Measurements from ENCODE around the gene PAX5. TPM values are rescaled to one million over a fixed set of nuclear protein-coding genes. Genes with fewer than 3 reads are reported as not detected.

PAX5 gene
- total RNA-seq, 1 experiment from 2014 or later, result not detected

DNA sequence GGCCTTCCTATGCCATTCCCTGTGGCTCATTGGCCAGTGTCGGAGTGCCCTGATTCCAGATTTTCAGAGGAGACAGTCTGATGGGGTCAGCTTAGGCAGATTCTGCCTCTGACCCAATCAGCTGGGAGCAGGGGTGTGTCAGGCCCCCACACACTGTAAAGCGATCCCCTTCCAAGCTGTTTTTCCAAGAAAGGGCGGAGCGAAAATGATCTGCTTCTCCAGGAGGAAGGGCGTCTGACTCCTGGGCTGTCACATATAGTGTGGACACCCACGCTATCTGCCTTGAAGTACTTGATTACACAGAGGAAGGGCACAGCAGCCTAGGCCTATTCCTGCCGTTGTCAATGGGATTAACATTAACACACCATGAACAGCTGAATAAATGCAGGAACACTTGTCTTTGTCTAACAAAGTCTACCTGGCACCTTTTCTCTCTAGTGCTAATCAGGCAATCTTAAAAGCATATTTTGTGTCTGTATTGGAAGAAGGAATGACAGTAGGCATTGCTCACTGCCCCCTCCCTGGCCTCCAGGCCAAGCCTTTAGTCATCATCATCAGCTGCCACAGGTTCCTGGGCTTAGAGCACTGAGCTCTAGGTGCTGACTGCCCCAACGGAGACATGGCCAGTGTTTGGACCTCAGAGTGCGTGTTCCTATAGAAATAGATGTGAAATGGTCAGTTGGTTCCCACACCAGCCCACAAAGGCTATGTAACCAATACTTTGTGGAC, 242.7 kb downstream of the PAX5 start:
- H3K4me3 ChIP-seq, result no peak overlapping the region
- no peaks in the 10 kb centered on the region for H3K27me3 ChIP-seq (ENCODE audit: insufficient read depth, low read depth)
- no peaks in the 10 kb centered on the region for H4K20me1 ChIP-seq (ENCODE audit: insufficient read depth)
- CTCF ChIA-PET, result no interaction called here
- no peaks in the 10 kb centered on the region for H3K4me1 ChIP-seq (replicated peaks; ENCODE audit: insufficient read depth)
- no peaks in the 10 kb centered on the region; the same call in 1 of the 2 replicates for H3K9me3 ChIP-seq (ENCODE audit: insufficient read depth, low read depth)
- POLR2A ChIA-PET (ENCODE audit: unreplicated experiment), result interaction anchor here (0.6 kb wide), 1 partner anchor 602 kb away, joined by 5 read pairs; no protein-coding TSS in a partner anchor
- no peaks in the 10 kb centered on the region for H3K79me2 ChIP-seq (ENCODE audit: low read depth)
- DNase-seq, result no peak
- H3K27ac ChIP-seq, result no peak overlapping the region
- H3F3A ChIP-seq (ENCODE audit: insufficient read depth, low read depth), result no peaks in the 10 kb centered on the region
- H2AFZ ChIP-seq, result no peak overlapping the region
- no TSS peak for BruUV-seq (replicated peaks)
- no peaks in the 10 kb centered on the region for H3K36me3 ChIP-seq (ENCODE audit: low read depth)
- intact Hi-C loops (cut with micrococcal nuclease; ENCODE audit: unreplicated experiment), result no loop called here
- TF ChIP-seq, protein P1, sequence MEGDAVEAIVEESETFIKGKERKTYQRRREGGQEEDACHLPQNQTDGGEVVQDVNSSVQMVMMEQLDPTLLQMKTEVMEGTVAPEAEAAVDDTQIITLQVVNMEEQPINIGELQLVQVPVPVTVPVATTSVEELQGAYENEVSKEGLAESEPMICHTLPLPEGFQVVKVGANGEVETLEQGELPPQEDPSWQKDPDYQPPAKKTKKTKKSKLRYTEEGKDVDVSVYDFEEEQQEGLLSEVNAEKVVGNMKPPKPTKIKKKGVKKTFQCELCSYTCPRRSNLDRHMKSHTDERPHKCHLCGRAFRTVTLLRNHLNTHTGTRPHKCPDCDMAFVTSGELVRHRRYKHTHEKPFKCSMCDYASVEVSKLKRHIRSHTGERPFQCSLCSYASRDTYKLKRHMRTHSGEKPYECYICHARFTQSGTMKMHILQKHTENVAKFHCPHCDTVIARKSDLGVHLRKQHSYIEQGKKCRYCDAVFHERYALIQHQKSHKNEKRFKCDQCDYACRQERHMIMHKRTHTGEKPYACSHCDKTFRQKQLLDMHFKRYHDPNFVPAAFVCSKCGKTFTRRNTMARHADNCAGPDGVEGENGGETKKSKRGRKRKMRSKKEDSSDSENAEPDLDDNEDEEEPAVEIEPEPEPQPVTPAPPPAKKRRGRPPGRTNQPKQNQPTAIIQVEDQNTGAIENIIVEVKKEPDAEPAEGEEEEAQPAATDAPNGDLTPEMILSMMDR (conservative IDR thresholded peaks at IDR 0.05), result no peak
- TF ChIP-seq EZH2 (IDR thresholded peaks at IDR 0.05; ENCODE audit: low read depth), result no peak
- H3K9me2 ChIP-seq (ENCODE audit: insufficient read depth), result no peaks in the 10 kb centered on the region
- H3K4me2 ChIP-seq, result no peak overlapping the region

DNA sequence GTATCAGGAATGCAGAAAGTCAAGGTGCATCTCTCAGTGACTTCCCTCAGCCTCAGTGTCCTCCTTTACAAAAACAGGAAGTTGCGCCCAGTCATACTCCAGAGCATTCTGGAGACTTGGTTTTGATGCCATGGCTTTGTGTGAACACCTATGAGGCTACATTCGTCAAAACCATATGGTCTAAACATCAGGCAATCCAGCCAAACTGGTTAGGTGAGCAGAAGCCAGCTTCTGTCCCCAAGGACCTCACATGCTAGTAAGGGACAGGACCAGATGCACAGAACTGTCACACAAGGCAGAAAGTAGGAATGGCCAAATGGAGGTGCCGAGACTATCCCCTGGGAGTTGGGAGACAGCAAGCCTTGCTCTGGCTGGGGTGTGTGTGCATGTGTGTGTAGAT, 244.2 kb downstream of the PAX5 start:
- POLR2A ChIA-PET (ENCODE audit: unreplicated experiment), result no interaction called here

DNA sequence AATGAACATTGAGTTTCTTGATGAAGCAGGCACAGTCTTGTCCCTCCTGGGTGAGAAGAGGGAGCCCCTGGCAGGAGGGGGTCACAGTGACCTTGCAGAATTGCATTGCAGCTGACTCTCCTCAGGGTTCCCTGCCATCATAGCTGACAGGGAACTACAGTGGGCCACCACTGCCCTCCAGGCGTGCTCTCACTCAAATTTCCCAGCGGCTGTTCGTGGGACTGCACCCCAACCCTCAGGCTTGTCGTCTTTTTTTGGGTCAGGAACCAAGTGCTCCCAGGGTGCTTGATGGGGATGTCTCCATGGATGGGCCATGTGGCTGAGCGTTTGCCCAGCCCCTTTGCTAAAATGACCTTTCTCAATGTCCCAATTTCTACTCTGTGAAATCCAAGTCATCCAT, 245.5 kb downstream of the PAX5 start:
- H3K36me3 ChIP-seq (ENCODE audit: low read depth), result no peaks in the 10 kb centered on the region
- peak in 1 of 2 experiments; percentile 5 for DNase-seq
- H2AFZ ChIP-seq, result no peak overlapping the region
- H3K4me1 ChIP-seq (replicated peaks; ENCODE audit: insufficient read depth), result no peaks in the 10 kb centered on the region
- no TSS peak for BruUV-seq (replicated peaks)
- no peak overlapping the region for H3K27ac ChIP-seq
- no peaks in the 10 kb centered on the region for H3F3A ChIP-seq (ENCODE audit: insufficient read depth, low read depth)
- no peak overlapping the region for H3K4me3 ChIP-seq
- intact Hi-C loops (cut with micrococcal nuclease; ENCODE audit: unreplicated experiment), result no loop called here
- H3K9me2 ChIP-seq (ENCODE audit: insufficient read depth), result no peaks in the 10 kb centered on the region
- no peaks in the 10 kb centered on the region for H3K79me2 ChIP-seq (ENCODE audit: low read depth)
- TF ChIP-seq EZH2 (IDR thresholded peaks at IDR 0.05; ENCODE audit: low read depth), result no peak
- TF ChIP-seq, protein P1 (conservative IDR thresholded peaks at IDR 0.05), result peak; percentile 53
- ChIA-PET CTCF (no interaction called here), POLR2A (ENCODE audit: unreplicated experiment) (no interaction called here)
- no peaks in the 10 kb centered on the region for H4K20me1 ChIP-seq (ENCODE audit: insufficient read depth)
- peaks cover 13% of the 10 kb centered on the region; the same call in 1 of the 2 replicates for H3K27me3 ChIP-seq (ENCODE audit: insufficient read depth, low read depth)
- H3K9me3 ChIP-seq (ENCODE audit: insufficient read depth, low read depth), result no peaks in the 10 kb centered on the region; the same call in 1 of the 2 replicates
- no peak overlapping the region for H3K4me2 ChIP-seq

More for the DNA sequence above, 244.2 kb downstream of the PAX5 start:
- intact Hi-C loops (cut with micrococcal nuclease; ENCODE audit: unreplicated experiment), result no loop called here
- Histone ChIP-seq H3K4me2 (no peak overlapping the region), H3K36me3 (ENCODE audit: low read depth) (no peaks in the 10 kb centered on the region), H3K4me1 (replicated peaks; ENCODE audit: insufficient read depth) (no peaks in the 10 kb centered on the region), H3F3A (ENCODE audit: insufficient read depth, low read depth) (no peaks in the 10 kb centered on the region), H3K9me2 (ENCODE audit: insufficient read depth) (no peaks in the 10 kb centered on the region), H3K27ac (no peak overlapping the region), H3K9me3 (ENCODE audit: insufficient read depth, low read depth) (no peaks in the 10 kb centered on the region; the same call in 1 of the 2 replicates), H4K20me1 (ENCODE audit: insufficient read depth) (no peaks in the 10 kb centered on the region), H3K79me2 (ENCODE audit: low read depth) (no peaks in the 10 kb centered on the region), H3K27me3 (ENCODE audit: insufficient read depth, low read depth) (peaks cover 6% of the 10 kb centered on the region; the same call in 1 of the 2 replicates), H3K4me3 (no peak overlapping the region), H2AFZ (no peak overlapping the region)
- TF ChIP-seq, protein P1 (conservative IDR thresholded peaks at IDR 0.05), result no peak
- TF ChIP-seq EZH2 (IDR thresholded peaks at IDR 0.05; ENCODE audit: low read depth), result no peak
- BruUV-seq (replicated peaks), result no TSS peak
- no peak for DNase-seq
- CTCF ChIA-PET, result no interaction called here
